Measurements from ENCODE around the gene INSYN2A.

Gene INSYN2A

DNA sequence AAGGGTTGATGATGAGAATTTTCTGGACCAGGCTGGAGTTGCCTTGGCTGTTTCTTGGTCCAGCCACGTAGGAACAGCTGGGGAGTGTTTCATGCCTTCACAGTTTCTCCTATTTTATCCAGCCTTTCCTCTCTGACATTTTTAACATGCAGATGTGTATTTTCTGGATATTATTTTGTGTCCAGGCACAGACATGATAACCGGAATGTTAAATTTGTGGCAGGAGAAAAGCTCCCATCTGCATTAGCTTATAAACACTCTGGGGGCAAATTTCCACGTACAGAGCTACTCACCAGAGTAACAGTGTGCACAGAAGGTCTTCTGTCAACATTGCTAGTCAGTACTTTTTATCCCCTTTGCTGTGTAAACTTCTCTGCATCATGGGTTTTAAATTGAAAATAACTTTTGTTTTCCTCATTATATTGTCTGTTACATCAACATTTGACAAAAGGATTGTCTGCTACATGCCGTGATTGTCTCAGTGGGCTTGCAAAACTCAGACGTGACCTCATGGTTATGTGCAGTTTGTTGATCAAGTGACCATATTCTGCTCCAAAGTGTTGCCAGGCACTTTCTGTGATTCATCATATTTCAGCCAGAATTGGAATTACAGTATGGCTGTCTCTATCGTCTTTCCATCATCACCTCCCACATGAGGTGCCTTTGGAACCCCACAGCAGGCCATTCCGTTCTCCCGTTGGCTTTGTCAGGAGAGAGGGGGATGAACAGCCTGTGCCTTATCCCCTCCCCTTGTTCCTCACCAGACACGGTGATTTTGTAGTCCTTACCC lies 41.4 kb downstream of the INSYN2A start:
- no peak for DNase-seq (ENCODE audit: low read depth in 3 of 3, low spot score in 1 of 3)

DNA sequence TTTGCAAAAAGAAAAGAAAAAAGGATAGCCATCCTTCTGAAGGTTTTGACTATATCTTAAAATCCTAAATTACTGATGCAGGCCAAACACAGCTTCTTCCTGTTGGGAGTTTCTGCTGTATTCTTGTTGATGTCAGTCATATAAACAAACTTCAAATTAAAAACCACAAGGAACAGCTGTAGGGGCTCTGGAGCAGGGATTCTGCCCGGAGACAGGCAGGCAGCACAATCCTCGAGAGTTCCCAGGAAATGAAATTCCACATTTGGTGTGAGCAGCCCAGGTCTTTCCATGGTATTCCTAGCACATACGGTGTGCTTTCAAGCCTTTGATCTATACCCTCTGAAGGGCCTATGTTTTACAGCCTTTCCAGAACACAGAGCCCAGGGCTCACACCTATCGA lies 43.2 kb downstream of the INSYN2A start:
- no peak for DNase-seq (ENCODE audit: low read depth in 3 of 3, low spot score in 1 of 3)

- no peak for DNase-seq (ENCODE audit: low read depth in 3 of 3, low spot score in 1 of 3)
These were observed 44.3 kb downstream of the INSYN2A start for GRCh38 chr10:127151981-127152699.

DNA sequence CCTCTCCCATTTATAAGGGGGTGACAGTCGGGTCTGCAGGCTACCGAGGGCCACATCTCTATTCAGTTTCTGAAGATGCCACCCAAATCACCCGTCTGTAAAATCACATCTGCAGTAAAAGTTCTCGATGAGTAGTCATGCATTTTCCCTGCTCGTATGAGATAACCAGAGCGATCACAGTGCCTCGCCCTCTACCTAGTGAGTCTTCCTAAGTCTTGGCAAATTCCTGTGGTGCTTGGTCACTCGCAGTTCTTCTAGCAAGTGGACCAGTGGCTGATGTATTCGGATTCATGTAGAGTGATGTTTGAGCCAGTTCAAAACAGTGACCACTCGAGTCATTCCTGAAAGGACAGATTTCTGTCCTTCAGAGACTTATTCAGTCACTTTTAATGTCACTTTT lies 44.9 kb downstream of the INSYN2A start:
- no peak for DNase-seq (ENCODE audit: low read depth in 3 of 3, low spot score in 1 of 3)

GRCh38 chr10:127150136-127150535 lies 46.3 kb downstream of the INSYN2A start:
- no peak for DNase-seq (ENCODE audit: low read depth in 3 of 3, low spot score in 1 of 3)

- DNase-seq (ENCODE audit: low read depth in 3 of 3, low spot score in 1 of 3): no peak
These were observed 46.8 kb downstream of the INSYN2A start for GRCh38 chr10:127149501-127150081.

GRCh38 chr10:127148933-127149220 lies 47.5 kb downstream of the INSYN2A start:
- DNase-seq (ENCODE audit: low read depth in 3 of 3, low spot score in 1 of 3): no peak

- no peak for DNase-seq (ENCODE audit: low read depth in 3 of 3, low spot score in 1 of 3)
These were observed 48.1 kb downstream of the INSYN2A start for GRCh38 chr10:127148066-127148932.

DNA sequence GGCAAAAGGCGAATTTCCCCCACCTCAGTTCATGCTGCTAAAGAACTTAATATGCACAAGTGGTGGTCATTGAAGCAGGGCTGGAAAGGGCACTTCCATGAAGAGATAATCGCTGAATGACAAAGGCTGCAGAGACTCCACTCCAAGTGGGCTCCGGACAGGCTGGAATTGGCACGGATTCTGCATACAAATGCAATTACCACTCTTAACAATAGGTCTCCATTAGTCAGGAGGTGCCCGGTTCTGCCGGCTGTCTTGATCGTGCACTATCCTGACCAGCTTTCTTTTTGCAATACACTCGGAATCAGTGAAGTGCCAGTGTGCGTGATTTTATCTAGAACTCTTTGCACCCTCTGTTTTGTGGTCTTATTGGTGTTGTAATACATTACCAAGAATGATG lies 49.7 kb downstream of the INSYN2A start:
- DNase-seq (ENCODE audit: low read depth in 3 of 3, low spot score in 1 of 3): no peak
